Breast epithelium (tissue), 3 donors: ENCODE results near the gene USP9Y.

ENCODE experiments used
- POLR2A ChIP-seq: fragments of 450-650 bp; IDR thresholded peaks from one replicate; pipeline ENCODE4 v1.6.1; 2016; ENCODE audit warnings: antibody characterized with exemption, mild to moderate bottlenecking, moderate library complexity
- POLR2AphosphoS5 ChIP-seq, 3 donors: sonication (generic); formaldehyde crosslinking; IDR thresholded peaks; one replicate each; pipeline ENCODE4 v1.6.1; 2017; ENCODE audit warnings: antibody characterized with exemption in 3 of 3
- TF ChIP-seq, protein P1 (sequence below), 3 donors: fragments of 450-650 bp; IDR thresholded peaks; one replicate each; pipeline ENCODE4 v1.5.1; 2016 to 2017; ENCODE audit warnings: antibody characterized with exemption in 3 of 3, mild to moderate bottlenecking in 3 of 3, moderate library complexity in 3 of 3

DNA sequence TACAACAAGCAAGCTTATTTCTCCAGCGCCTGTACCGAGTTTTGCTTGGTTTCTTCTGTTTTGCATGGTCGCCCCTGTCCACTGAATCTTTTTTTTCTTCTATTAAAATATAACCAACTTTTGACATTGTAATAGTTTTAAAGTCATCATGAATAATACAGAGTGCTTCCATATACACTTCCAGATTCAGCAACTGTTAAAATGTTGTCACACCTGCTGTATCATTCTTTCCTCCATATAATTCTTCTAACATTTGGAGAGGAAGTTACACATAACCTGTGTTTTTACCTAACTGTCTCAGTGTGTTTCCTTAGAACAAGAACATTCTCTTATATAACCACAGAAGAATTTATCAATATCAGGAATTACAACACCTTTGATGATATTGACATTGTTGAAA, 83.5 kb downstream of the USP9Y start:
- TF ChIP-seq, protein P1, sequence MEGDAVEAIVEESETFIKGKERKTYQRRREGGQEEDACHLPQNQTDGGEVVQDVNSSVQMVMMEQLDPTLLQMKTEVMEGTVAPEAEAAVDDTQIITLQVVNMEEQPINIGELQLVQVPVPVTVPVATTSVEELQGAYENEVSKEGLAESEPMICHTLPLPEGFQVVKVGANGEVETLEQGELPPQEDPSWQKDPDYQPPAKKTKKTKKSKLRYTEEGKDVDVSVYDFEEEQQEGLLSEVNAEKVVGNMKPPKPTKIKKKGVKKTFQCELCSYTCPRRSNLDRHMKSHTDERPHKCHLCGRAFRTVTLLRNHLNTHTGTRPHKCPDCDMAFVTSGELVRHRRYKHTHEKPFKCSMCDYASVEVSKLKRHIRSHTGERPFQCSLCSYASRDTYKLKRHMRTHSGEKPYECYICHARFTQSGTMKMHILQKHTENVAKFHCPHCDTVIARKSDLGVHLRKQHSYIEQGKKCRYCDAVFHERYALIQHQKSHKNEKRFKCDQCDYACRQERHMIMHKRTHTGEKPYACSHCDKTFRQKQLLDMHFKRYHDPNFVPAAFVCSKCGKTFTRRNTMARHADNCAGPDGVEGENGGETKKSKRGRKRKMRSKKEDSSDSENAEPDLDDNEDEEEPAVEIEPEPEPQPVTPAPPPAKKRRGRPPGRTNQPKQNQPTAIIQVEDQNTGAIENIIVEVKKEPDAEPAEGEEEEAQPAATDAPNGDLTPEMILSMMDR (IDR thresholded peaks at IDR 0.05) = no peak
- TF ChIP-seq POLR2AphosphoS5 (IDR thresholded peaks at IDR 0.05) (no peak), POLR2A (no peak)
